HCT116 (cell line): ENCODE measurements around the gene EDN2. TPM values are rescaled to one million over a fixed set of nuclear protein-coding genes. Genes with fewer than 3 reads are reported as not detected.
A peak's percentile ranks its signal among the peaks of the same experiment; 100 is the strongest.

Experiments used
- ATAC-seq: fragments of 200-7000 bp; cut with Tn5 transposase; 2 replicates; pipeline ENCODE4 v1.9.1; 2020; ENCODE audit warnings: mild to moderate bottlenecking, moderate library complexity
- BruUV-seq: library from RNA; stranded (reverse); fragments of 400-500 nt; replicated peaks from 2 replicates; lab custom pipeline; 2021; lab: Mats Ljungman, UMichigan
- CTCF ChIA-PET: fragments of 300-600 bp; sonication (Branson Sonifier 250); formaldehyde crosslinking; loops from one replicate; lab custom pipeline; 2021; ENCODE audit warnings: antibody characterized with exemption; lab: Charles Lee
- POLR2A ChIA-PET: fragments of 300-600, 350-600 bp; sonication (Branson Sonifier 250); formaldehyde crosslinking; loops from one replicate; lab custom pipeline; 2021; ENCODE audit warnings: antibody characterized with exemption; lab: Charles Lee
- RAD21 ChIA-PET, 2 experiments: fragments of 300-600 bp; sonication (Branson Sonifier 250); formaldehyde crosslinking; loops; one replicate each; lab custom pipeline; 2023; ENCODE audit warnings: low total read pairs in 2 of 2; ENCODE audit not compliant: uncharacterized antibody in 2 of 2, unreplicated experiment in 2 of 2, low non-redundant PET in 1 of 2; lab: Charles Lee
- DNase-seq: peaks from one replicate; pipeline ENCODE4 v3.0.0-alpha.2; 2010; ENCODE audit warnings: low read depth, low spot score
- H2AFZ ChIP-seq: fragments of 200-600 bp; shearing (Covaris generic), sonication (generic); 2 replicates; pipeline ENCODE4 v1.6.1; 2017; ENCODE audit warnings: low read depth, mixed run types, mixed read lengths, antibody characterized with exemption, low read length; ENCODE audit not compliant: poor library complexity, severe bottlenecking
- H3K27ac ChIP-seq: 2 replicates; pipeline ENCODE4 v1.5.1; 2012; ENCODE audit warnings: low read depth, low read length
- H3K27me3 ChIP-seq: fragments of 200-600 bp; sonication (generic); 2 replicates; pipeline ENCODE4 v1.6.1; 2016; ENCODE audit warnings: mixed run types, low read length, mixed read lengths; ENCODE audit not compliant: insufficient read depth
- H3K36me3 ChIP-seq, 2 experiments: fragments of 200-500 bp in 1 of 2; fragments of 200-600 bp in 1 of 2; sonication (Bioruptor generic) in 1 of 2; sonication (generic) in 1 of 2; 2 replicates each; pipeline versions ENCODE4 v1.5.1 to v1.6.1; 2014 to 2016; ENCODE audit warnings: low read length in 2 of 2, inconsistent platforms in 1 of 2, mixed read lengths in 1 of 2, mixed run types in 1 of 2; ENCODE audit not compliant: insufficient read depth in 2 of 2, control insufficient read depth in 1 of 2
- H3K4me1 ChIP-seq, 2 experiments: fragments of 200-600 bp in 1 of 2; sonication (generic) in 1 of 2; 2 replicates each; pipeline versions ENCODE4 v1.5.1 to v1.6.1; 2012 to 2017; ENCODE audit warnings: low read length in 2 of 2, inconsistent platforms in 1 of 2, mild to moderate bottlenecking in 1 of 2, mixed read lengths in 1 of 2, mixed run types in 1 of 2, moderate library complexity in 1 of 2; ENCODE audit not compliant: insufficient read depth in 2 of 2, control insufficient read depth in 1 of 2
- H3K4me2 ChIP-seq: fragments of 200-600 bp; sonication (generic); 2 replicates; pipeline ENCODE4 v1.6.1; 2017; ENCODE audit warnings: mixed run types, low read length, mixed read lengths
- H3K4me3 ChIP-seq, 2 experiments: fragments of 200-600 bp in 1 of 2; sonication (generic) in 1 of 2; replicated peaks in 1 of 2; 2 replicates each; pipeline ENCODE4 v1.5.1; 2011 to 2016; ENCODE audit warnings: low read length in 2 of 2, control low read depth in 1 of 2, low read depth in 1 of 2, mild to moderate bottlenecking in 1 of 2, mixed read lengths in 1 of 2, mixed run types in 1 of 2
- H3K79me2 ChIP-seq: fragments of 200-600 bp; sonication (generic); 2 replicates; pipeline ENCODE4 v1.6.1; 2017; ENCODE audit warnings: mild to moderate bottlenecking, mixed run types, low read length, moderate library complexity, mixed read lengths; ENCODE audit not compliant: insufficient read depth
- H3K9ac ChIP-seq: fragments of 200-600 bp; sonication (generic); 2 replicates; pipeline ENCODE4 v1.6.1; 2016; ENCODE audit warnings: low read length, mixed read lengths
- H3K9me2 ChIP-seq: fragments of 200-600 bp; sonication (generic), shearing (Covaris generic); 2 replicates; pipeline ENCODE4 v1.6.1; 2017; ENCODE audit warnings: mixed run types, mild to moderate bottlenecking, moderate library complexity; ENCODE audit not compliant: insufficient read depth
- H3K9me3 ChIP-seq, 2 experiments: fragments of 200-500 bp in 1 of 2; fragments of 200-600 bp in 1 of 2; sonication (Bioruptor generic) in 1 of 2; sonication (generic) in 1 of 2; 2 replicates each; pipeline ENCODE4 v1.6.1; 2014 to 2017; ENCODE audit warnings: low read length in 2 of 2, mixed read lengths in 2 of 2, inconsistent platforms in 1 of 2, low read depth in 1 of 2, mild to moderate bottlenecking in 1 of 2, mixed run types in 1 of 2, moderate library complexity in 1 of 2; ENCODE audit not compliant: control insufficient read depth in 1 of 2, insufficient read depth in 1 of 2
- H4K20me1 ChIP-seq: fragments of 200-600 bp; sonication (generic), shearing (Covaris generic); 2 replicates; pipeline ENCODE4 v1.6.1; 2017; ENCODE audit warnings: mixed run types, mild to moderate bottlenecking, moderate library complexity; ENCODE audit not compliant: insufficient read depth
- CBX3 ChIP-seq: IDR thresholded peaks from 2 replicates; pipeline ENCODE4 v1.6.1; 2012; ENCODE audit warnings: low read depth
- CEBPB ChIP-seq: IDR thresholded peaks from 2 replicates; pipeline ENCODE4 v1.6.1; 2012; ENCODE audit warnings: low read depth
- CTCF ChIP-seq, 3 experiments: fragments of 200-600 bp in 1 of 3; sonication (generic) in 1 of 3; IDR thresholded peaks in 2 of 3; conservative IDR thresholded peaks in 1 of 3; 2 replicates each; pipeline ENCODE4 v1.5.1; 2012 to 2017; ENCODE audit warnings: low read depth in 2 of 3, low read length in 2 of 3, antibody characterized with exemption in 1 of 3, borderline replicate concordance in 1 of 3, control low read depth in 1 of 3, mild to moderate bottlenecking in 1 of 3, mixed read lengths in 1 of 3, mixed run types in 1 of 3, moderate library complexity in 1 of 3; ENCODE audit not compliant: insufficient read depth in 1 of 3
- EGR1 ChIP-seq: IDR thresholded peaks from 2 replicates; pipeline ENCODE4 v1.6.1; 2012; ENCODE audit warnings: low read depth
- ELF1 ChIP-seq: IDR thresholded peaks from 2 replicates; pipeline ENCODE4 v1.6.1; 2012; ENCODE audit warnings: low read depth, borderline replicate concordance
- EZH2 ChIP-seq: fragments of 200-600 bp; sonication (generic); IDR thresholded peaks from 2 replicates; pipeline ENCODE4 v1.6.1; 2017; ENCODE audit warnings: antibody characterized with exemption, mixed run types
- EZH2phosphoT487 ChIP-seq: fragments of 200-600 bp; IDR thresholded peaks from 2 replicates; pipeline ENCODE4 v1.6.1; 2018; ENCODE audit warnings: antibody characterized with exemption, borderline replicate concordance
- FOSL1 ChIP-seq: IDR thresholded peaks from 2 replicates; pipeline ENCODE4 v1.6.1; 2012; ENCODE audit warnings: low read depth
- JUND ChIP-seq: IDR thresholded peaks from 2 replicates; pipeline ENCODE4 v1.6.1; 2012
- MAX ChIP-seq: IDR thresholded peaks from 2 replicates; pipeline ENCODE4 v1.6.1; 2012
- POLR2A ChIP-seq: IDR thresholded peaks from 2 replicates; pipeline ENCODE4 v1.7.0; 2011; ENCODE audit warnings: borderline replicate concordance; ENCODE audit not compliant: insufficient read depth, insufficient read length; ENCODE audit errors: extremely low read depth
- RAD21 ChIP-seq: IDR thresholded peaks from 2 replicates; pipeline ENCODE4 v1.6.1; 2012; ENCODE audit warnings: low read depth, mild to moderate bottlenecking
- REST ChIP-seq: IDR thresholded peaks from 2 replicates; pipeline ENCODE4 v1.6.1; 2012; ENCODE audit warnings: low read depth
- SIN3A ChIP-seq: IDR thresholded peaks from 2 replicates; pipeline ENCODE4 v1.6.1; 2012; ENCODE audit warnings: low read depth
- SRF ChIP-seq: IDR thresholded peaks from 2 replicates; pipeline ENCODE4 v1.6.1; 2012; ENCODE audit warnings: low read depth
- TCF7L2 ChIP-seq: IDR thresholded peaks from 2 replicates; pipeline ENCODE4 v1.7.0; 2011; ENCODE audit warnings: borderline replicate concordance, inconsistent platforms; ENCODE audit not compliant: insufficient read depth, insufficient read length; ENCODE audit errors: extremely low read depth
- YY1 ChIP-seq: IDR thresholded peaks from 2 replicates; pipeline ENCODE4 v1.6.1; 2011; ENCODE audit warnings: low read length, low read depth, moderate library complexity, mild to moderate bottlenecking; ENCODE audit not compliant: insufficient replicate concordance; ENCODE audit errors: extremely low read depth
- ZBTB33 ChIP-seq: IDR thresholded peaks from 2 replicates; pipeline ENCODE4 v1.6.1; 2011; ENCODE audit warnings: mild to moderate bottlenecking, low read length, moderate library complexity; ENCODE audit not compliant: insufficient replicate concordance; ENCODE audit errors: extremely low read depth
- ZFX ChIP-seq: fragments of 450-650 bp; IDR thresholded peaks from 2 replicates; pipeline ENCODE4 v1.6.1; 2017
- intact Hi-C: fragments of 100-400 bp; cut with micrococcal nuclease; formaldehyde crosslinking; loops from 2 replicates; pipeline ENCODE4 v1.10.0; 2022
- total RNA-seq: library from RNA; stranded (reverse); gene quantifications from one replicate; pipeline ENCODE4 v1.2.1, GENCODE V29; 2021; ENCODE audit not compliant: unreplicated experiment

EDN2 gene
- total RNA-seq, 1 experiment from 2014 or later: not detected

GRCh38 chr1:41516168-41517061 lies 31.9 kb upstream of the EDN2 start:
- no peak overlapping the region for H3K4me3 ChIP-seq
- peak overlapping the region; percentile 40 for H2AFZ ChIP-seq
- RAD21 ChIA-PET: no interaction called here
- H3K79me2 ChIP-seq: no peaks in the 10 kb centered on the region
- DNase-seq: peak; percentile 67
- no peaks in the 10 kb centered on the region for H3K36me3 ChIP-seq
- CTCF ChIA-PET: interaction anchor here (0.6 to 3.1 kb wide), 14 partner anchors 8 to 657 kb away, joined by 3 to 15 read pairs (median 4); partner anchors contain the start of gene EDN2
- no peaks in the 10 kb centered on the region for H3K27me3 ChIP-seq
- H3K4me1 ChIP-seq: peaks cover 27 to 34% of the 10 kb centered on the region in 2 experiments
- no TSS peak for BruUV-seq
- H3K9me3 ChIP-seq: no peaks in the 10 kb centered on the region
- ATAC-seq: peak; percentile 97
- intact Hi-C loops: loop anchor here (1.0 kb wide), 1 partner anchor 279 kb away; no protein-coding TSS in a partner anchor
- no peaks in the 10 kb centered on the region for H3K9me2 ChIP-seq
- H3K27ac ChIP-seq: no peak overlapping the region
- no peaks in the 10 kb centered on the region for H4K20me1 ChIP-seq
- H3K9ac ChIP-seq: no peak overlapping the region
- POLR2A ChIA-PET: no interaction called here
- H3K4me2 ChIP-seq: peak overlapping the region; percentile 47
- no peak for TF ChIP-seq FOSL1
- peak; percentile 88 for TF ChIP-seq RAD21
- TF ChIP-seq ZFX: no peak
- no peak for TF ChIP-seq JUND
- no peak for TF ChIP-seq POLR2A
- TF ChIP-seq EZH2phosphoT487: no peak
- no peak for TF ChIP-seq ELF1
- TF ChIP-seq TCF7L2: no peak
- peak; percentile 15 for TF ChIP-seq YY1
- TF ChIP-seq ZBTB33: no peak
- TF ChIP-seq CEBPB: no peak
- TF ChIP-seq EGR1: no peak
- no peak for TF ChIP-seq CBX3
- peak; percentile 80 to 94 (median 90) for TF ChIP-seq CTCF (IDR thresholded peaks at IDR 0.05 in 2 of 3, conservative IDR thresholded peaks at IDR 0.05 in 1 of 3; ENCODE audit: borderline replicate concordance in 1 of 3, insufficient read depth in 1 of 3, low read depth in 2 of 3, low read length in 2 of 3)
- TF ChIP-seq REST: no peak
- TF ChIP-seq EZH2: no peak
- no peak for TF ChIP-seq SRF
- TF ChIP-seq SIN3A: no peak
- TF ChIP-seq MAX: peak; percentile 14; the same call in 1 of the 2 replicates
